ENCODE data around the gene CHRNB2.

GRCh38 chr1:154568157-154568815 is 708 bp downstream of the CHRNB2 start:
- TF ChIP-seq CTCF (conservative IDR thresholded peaks at IDR 0.05; ENCODE audit: low read depth, low read length) (no peak), EZH2 (IDR thresholded peaks at IDR 0.05; ENCODE audit: borderline replicate concordance, low read depth, low read length, poor library complexity, severe bottlenecking) (no peak)

Data from A673 (cell line).